HL-60 (cell line): ENCODE results near the gene LYAR.

Source experiments
- CTCF ChIP-seq: IDR thresholded peaks from one replicate; pipeline ENCODE4 v1.5.1; 2011; ENCODE audit warnings: low read length, control low read depth, inconsistent platforms; ENCODE audit not compliant: insufficient read depth
- GABPA ChIP-seq: IDR thresholded peaks from 2 replicates; pipeline ENCODE4 v1.6.1; 2012; ENCODE audit warnings: low read depth
- POLR2AphosphoS5 ChIP-seq: IDR thresholded peaks from 2 replicates; pipeline ENCODE4 v1.6.1; 2012; ENCODE audit warnings: low read depth
- REST ChIP-seq: IDR thresholded peaks from 2 replicates; pipeline ENCODE4 v1.6.1; 2012; ENCODE audit warnings: low read depth; ENCODE audit not compliant: insufficient replicate concordance

GRCh38 chr4:4293279-4293678, 3.3 kb upstream of the LYAR start:
- TF ChIP-seq CTCF (no peak), REST (no peak), GABPA (no peak), POLR2AphosphoS5 (no peak)
